ENCODE results near the gene VKORC1L1. TPM values are rescaled to one million over a fixed set of nuclear protein-coding genes. Genes with fewer than 3 reads are reported as not detected.
"Not testable (repeated sequence)": the region's sequence is repeated elsewhere in the genome, so short reads cannot be mapped to it uniquely, and the experiment has no call there.

The VKORC1L1 gene
- total RNA-seq, 2 experiments from 2014 or later, result 13.1 to 14.1 TPM

DNA sequence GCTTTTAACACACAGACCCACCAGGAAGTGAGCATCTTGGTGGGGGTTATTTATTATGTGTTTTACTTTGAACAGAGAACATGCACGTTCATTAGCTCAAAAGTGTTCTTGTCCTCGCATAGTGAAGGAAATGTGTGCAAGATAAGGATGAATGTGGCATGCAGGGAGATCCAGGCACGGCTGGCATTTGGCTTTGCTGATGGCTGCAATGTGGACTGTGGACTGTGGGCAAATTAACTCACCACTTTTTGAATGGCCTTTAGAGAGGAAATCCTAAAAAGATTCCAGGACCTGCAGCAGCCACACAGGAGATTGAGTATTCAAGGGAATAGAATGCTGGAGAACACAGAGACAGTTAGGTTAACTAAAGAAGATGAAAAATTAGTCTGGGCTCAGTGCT, 6.6 kb upstream of the VKORC1L1 start:
- DNase-seq; H3K36me3 Mint-ChIP-seq (ENCODE audit: low read depth); H3K9me3 Mint-ChIP-seq; H3K27me3 Mint-ChIP-seq; H3K4me1 Mint-ChIP-seq; POLR2A ChIA-PET; CTCF ChIA-PET; H3K4me3 Mint-ChIP-seq; H3K27ac Mint-ChIP-seq: not testable (repeated sequence)

DNA sequence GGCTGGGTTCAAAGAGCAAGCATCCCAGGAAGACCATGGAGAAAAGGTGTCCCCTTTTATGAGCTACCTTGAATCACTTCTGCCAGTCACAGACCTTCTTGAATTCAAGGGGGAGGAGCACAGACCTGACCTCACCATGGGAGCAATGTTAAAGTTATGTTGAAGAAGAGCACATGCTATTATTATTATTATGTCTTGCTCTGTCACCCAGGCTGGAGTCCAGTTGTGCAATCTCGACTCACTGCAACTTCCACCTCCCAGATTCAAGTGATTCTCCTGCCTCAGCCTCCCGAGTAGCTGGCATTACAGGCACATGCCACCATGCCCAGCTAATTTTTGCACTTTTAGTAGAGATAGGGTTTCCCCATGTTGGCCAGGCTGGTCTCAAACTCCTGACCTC, 5.2 kb upstream of the VKORC1L1 start:
- H3K27me3 Mint-ChIP-seq; POLR2A ChIA-PET; H3K27ac Mint-ChIP-seq; DNase-seq; CTCF ChIA-PET; H3K36me3 Mint-ChIP-seq (ENCODE audit: low read depth); H3K9me3 Mint-ChIP-seq; H3K4me3 Mint-ChIP-seq; H3K4me1 Mint-ChIP-seq: not testable (repeated sequence)

DNA sequence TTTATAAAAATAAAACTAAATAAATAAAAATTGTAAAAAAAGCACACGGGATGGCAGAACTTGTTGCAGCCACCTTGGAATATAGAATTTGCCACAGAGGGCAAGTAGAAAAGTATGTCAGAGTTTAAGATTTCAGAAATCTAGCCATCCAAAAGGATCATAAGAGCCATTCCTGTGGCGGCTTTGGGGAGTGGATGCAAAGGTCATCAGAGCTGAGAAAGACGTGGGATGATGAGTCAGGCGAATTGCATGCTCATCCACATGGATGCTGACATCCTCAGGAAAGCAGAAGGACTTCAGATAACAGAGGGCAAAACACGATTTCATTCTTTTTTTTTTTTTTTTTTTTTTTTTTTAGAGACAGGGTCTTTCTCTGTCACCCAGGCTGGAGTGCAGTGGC, 3.6 kb upstream of the VKORC1L1 start:
- H3K27ac Mint-ChIP-seq; DNase-seq; H3K9me3 Mint-ChIP-seq; H3K36me3 Mint-ChIP-seq (ENCODE audit: low read depth); CTCF ChIA-PET; H3K27me3 Mint-ChIP-seq; H3K4me1 Mint-ChIP-seq; POLR2A ChIA-PET; H3K4me3 Mint-ChIP-seq: not testable (repeated sequence)

DNA sequence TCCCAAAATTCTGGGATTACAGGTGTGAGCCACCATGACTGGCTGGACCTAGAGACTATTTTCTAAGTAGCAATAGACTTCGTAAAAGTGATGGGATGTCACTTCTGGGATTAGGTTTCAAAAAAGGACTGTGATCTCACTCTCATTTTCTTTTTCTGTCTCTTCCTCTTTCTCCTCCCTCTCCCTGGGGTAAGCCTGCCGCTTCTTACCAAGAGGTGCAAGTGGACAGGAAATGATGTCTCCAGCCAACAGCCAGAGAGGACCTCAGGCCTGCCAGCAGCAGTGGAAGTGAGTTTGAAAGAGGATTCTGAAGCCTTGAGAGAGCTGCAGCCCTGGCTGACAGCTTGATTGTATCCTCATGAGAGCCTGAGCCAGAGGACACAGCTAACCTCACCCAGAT, 1.4 kb upstream of the VKORC1L1 start:
- POLR2A ChIA-PET; H3K36me3 Mint-ChIP-seq (ENCODE audit: low read depth); CTCF ChIA-PET; DNase-seq; H3K27ac Mint-ChIP-seq; H3K9me3 Mint-ChIP-seq; H3K27me3 Mint-ChIP-seq; H3K4me3 Mint-ChIP-seq; H3K4me1 Mint-ChIP-seq: not testable (repeated sequence)

DNA sequence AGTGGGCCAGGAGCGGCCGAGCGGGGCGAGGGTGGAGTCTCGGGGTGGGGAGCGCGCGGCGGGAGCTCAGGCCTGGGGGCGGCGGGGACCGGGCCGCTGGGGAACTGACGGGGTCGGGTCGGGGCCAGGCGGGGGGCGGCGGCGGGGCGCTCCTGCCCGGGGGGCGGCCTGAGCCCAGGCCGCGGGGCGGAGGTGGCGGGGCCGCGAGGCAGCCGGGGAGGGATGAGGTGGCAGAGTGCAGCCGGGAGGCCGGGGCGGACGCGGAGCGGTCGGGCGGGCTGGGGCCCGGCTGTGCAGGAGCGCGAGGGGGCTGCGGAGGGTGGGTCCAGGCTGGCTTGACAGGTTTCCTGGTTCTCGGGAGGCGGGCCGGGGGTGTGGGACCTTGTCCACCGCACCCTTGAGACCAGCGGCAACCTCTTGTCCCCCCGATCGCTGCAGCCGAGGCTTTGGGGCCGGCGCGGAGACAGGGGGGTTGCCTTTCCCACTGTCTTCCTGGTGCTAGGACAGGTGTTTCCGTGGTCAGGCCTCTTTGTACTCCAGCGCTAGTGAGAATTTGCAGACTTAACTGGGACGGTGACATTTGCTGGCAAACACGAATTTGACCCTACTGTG, 814 bp downstream of the VKORC1L1 start:
- POLR2A ChIA-PET, result interaction anchor here (1.1 to 1.3 kb wide), 2 partner anchors 107 to 122 kb away, joined by 3 to 4 read pairs; no protein-coding TSS in a partner anchor
- peak; percentile 33 for DNase-seq
- H3K9me3 Mint-ChIP-seq; H3K4me1 Mint-ChIP-seq; CTCF ChIA-PET; H3K27me3 Mint-ChIP-seq; H3K36me3 Mint-ChIP-seq (ENCODE audit: low read depth): not testable (repeated sequence)
- peak overlapping the region; percentile 71 for H3K27ac Mint-ChIP-seq
- H3K4me3 Mint-ChIP-seq, result peak overlapping the region; percentile 81

DNA sequence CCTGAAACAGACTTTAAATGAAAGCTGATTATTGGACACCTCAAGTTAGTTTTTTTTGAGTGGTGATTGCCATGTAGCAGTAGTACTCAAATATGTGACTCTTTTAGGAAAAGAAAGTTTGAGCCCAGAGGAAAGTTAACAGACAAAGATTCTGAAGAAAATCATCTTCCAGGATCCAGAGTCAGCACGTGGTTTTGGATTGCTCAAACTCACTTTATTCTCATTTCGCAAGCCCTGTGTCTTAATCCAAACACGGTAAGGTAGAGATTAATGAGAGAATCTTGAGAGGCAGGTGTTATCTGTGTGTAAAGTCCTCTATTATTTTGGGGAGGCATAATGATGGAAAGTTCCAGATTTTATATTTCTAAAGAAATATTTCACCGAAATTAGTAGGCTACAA, 2.8 kb downstream of the VKORC1L1 start:
- H3K27ac Mint-ChIP-seq; H3K9me3 Mint-ChIP-seq; DNase-seq; H3K36me3 Mint-ChIP-seq (ENCODE audit: low read depth); CTCF ChIA-PET; POLR2A ChIA-PET; H3K27me3 Mint-ChIP-seq; H3K4me3 Mint-ChIP-seq: not testable (repeated sequence)
- H3K4me1 Mint-ChIP-seq, result peaks cover 15% of the 10 kb centered on the region

DNA sequence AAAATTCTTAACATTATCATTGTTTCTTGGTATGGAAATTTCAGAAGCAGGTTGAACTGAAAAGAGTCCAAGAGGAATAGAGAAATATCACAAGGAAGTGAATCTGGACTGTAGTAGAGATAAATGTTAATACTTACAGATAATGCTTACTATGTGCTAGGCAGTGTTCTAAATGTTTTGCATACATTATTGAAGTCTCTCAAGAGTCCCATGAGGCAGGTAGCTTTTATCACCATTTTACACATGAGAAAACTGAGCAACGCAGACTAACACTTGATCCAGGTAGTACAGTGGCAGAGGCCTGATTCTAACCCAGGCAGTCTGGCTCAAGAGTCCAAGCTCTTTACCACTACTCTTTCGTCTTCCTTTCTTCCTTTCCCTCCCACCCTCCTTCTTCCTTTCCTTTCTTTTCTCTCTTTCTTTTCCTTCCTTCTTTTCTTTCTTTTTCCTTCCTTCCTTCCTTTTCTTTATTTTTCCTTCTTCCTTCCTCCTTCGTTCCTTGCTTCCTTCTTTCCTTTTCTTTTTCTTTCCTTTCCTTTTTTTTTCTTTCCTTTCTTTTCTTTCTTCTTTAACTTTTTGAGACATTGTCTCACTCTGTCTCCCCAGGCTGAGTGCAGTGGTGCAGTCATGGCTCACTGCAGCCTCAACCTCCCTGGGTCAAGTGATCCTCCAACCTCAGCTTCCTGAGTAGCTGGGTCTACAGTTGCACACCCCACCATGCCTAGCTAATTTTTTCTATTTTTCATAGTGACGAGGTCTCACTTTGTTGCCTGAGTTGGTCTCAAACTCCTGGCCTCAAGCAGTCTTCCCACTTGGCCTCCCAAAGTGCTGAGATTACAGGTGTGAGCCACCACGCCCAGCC, 6.6 kb downstream of the VKORC1L1 start:
- H3K36me3 Mint-ChIP-seq (ENCODE audit: low read depth), result peaks cover 16% of the 10 kb centered on the region
- H3K27me3 Mint-ChIP-seq, H3K4me1 Mint-ChIP-seq, H3K4me3 Mint-ChIP-seq, H3K27ac Mint-ChIP-seq, POLR2A ChIA-PET, H3K9me3 Mint-ChIP-seq, DNase-seq, CTCF ChIA-PET: not testable (repeated sequence)

DNA sequence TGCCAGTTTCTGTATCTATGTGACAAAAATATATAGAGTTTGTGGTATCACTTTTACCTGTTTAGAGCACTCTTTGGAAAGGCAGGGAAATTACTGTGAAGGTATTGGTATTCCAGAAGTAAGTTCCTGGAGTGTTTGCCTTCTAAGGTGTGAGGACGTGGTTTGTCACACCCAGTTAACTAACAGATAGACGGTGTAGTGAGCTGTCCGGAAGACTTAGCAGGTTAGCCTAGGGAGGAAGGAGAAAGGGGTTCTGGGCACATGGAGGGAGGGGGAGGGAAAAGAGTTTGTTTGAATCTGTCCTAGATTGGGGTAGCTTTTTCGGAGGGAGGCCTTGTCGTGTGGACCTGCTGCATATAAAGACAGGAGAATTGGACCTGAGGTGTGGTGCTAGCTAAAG, 7.4 kb downstream of the VKORC1L1 start:
- H3K27me3 Mint-ChIP-seq, CTCF ChIA-PET, H3K9me3 Mint-ChIP-seq, DNase-seq, H3K4me1 Mint-ChIP-seq, H3K27ac Mint-ChIP-seq, POLR2A ChIA-PET, H3K4me3 Mint-ChIP-seq: not testable (repeated sequence)
- H3K36me3 Mint-ChIP-seq (ENCODE audit: low read depth), result peaks cover 21% of the 10 kb centered on the region

DNA sequence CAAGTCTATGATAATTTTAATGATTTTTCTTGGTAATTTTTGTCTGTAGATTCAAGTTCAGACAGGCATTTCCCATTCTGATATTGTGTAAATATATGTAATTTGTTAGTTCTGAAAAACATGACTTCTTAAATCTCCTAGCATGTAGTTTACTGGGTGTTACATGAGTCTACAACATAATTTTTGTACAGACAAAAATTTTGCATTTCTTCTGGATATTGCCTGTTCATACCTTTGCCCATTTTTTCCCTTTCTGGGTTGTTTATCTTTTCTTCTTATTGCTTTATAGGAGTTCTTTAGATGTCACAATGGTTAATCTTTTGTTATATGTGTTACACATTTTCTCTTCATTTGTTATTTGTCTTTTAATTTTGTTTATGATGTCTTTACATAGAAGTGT, 12.1 kb downstream of the VKORC1L1 start:
- H3K36me3 Mint-ChIP-seq (ENCODE audit: low read depth), result peaks cover 24% of the 10 kb centered on the region
- H3K9me3 Mint-ChIP-seq, POLR2A ChIA-PET, H3K27me3 Mint-ChIP-seq, H3K4me1 Mint-ChIP-seq, H3K4me3 Mint-ChIP-seq, DNase-seq, CTCF ChIA-PET, H3K27ac Mint-ChIP-seq: not testable (repeated sequence)

DNA sequence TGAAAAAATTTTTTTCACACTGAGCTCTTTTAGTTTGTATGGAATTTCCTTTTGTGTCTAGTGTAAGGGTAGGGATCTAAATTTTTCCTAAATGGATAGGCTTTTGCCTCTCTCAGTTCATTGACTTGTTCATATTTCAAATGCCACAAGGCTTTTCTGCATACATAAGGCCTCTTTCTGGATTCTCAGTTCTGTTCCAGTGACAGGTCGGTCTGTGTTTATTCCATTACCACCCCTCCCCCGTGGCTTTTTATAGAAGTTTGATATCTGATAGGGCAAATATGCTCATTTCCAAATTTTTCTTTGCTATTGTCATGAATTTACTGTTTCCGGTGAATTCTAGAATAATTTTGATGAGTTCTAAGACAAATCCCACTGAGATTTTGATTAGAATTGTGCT, 12.7 kb downstream of the VKORC1L1 start:
- CTCF ChIA-PET, H3K27ac Mint-ChIP-seq, H3K9me3 Mint-ChIP-seq, H3K27me3 Mint-ChIP-seq, H3K4me3 Mint-ChIP-seq, DNase-seq, POLR2A ChIA-PET, H3K4me1 Mint-ChIP-seq: not testable (repeated sequence)
- H3K36me3 Mint-ChIP-seq (ENCODE audit: low read depth), result peaks cover 21% of the 10 kb centered on the region

DNA sequence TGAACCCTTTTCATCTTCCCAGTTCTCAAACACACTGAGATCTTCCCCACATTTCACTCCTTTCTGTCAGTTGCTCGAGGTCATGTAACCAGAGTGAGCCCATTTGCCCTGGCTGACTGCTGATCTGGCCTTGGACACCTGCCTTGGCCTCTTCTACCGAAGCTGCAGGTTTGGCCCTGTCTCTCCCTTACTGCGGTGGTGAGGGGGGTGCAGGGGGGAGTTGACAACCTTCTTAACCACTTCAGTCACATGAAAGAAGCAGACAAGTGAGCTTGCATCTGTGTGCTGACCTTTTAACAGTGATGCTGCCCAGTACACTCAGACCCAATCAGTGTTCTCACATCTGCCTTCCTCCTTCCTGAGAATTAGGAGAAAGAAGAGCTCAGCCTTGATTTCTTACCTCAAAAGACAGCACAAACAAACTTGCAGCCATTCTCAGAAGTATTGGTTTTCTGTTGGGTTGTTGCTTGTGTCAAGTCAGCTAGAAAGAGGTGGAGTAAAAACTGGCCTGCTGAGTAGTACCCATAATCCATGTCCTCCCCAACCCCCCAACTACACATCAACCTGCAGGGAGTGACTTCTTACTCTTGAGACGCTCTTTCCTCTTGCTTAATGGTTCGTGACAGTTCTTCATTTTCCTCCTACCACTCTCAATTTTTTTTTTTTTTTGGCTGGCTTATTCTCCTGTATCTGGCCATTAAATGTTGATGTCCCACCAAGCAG, 15.7 kb downstream of the VKORC1L1 start:
- H3K27me3 Mint-ChIP-seq, H3K27ac Mint-ChIP-seq, POLR2A ChIA-PET, H3K4me3 Mint-ChIP-seq, H3K4me1 Mint-ChIP-seq, H3K9me3 Mint-ChIP-seq, DNase-seq, CTCF ChIA-PET: not testable (repeated sequence)
- H3K36me3 Mint-ChIP-seq (ENCODE audit: low read depth), result peaks cover 28% of the 10 kb centered on the region

DNA sequence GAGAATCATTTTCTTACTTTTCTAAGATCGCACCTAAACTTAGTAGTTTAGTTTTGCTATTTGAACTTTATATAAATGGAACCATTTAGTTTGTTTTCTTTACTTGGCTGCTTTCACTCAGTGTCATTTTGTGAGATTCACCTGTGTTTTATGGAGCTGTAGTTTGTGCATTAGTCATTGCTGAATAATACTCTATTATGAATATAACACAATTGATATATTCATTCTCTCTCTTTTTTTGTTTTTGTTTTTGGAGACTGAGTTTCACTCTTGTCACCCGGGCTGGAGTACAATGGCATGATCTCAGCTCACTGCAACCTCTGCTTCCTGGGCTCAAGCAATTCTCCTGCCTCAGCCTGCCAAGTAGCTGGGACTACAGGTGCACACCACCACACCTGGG, 16.8 kb downstream of the VKORC1L1 start:
- H3K27ac Mint-ChIP-seq, CTCF ChIA-PET, H3K4me3 Mint-ChIP-seq, DNase-seq, H3K9me3 Mint-ChIP-seq, POLR2A ChIA-PET, H3K27me3 Mint-ChIP-seq, H3K4me1 Mint-ChIP-seq: not testable (repeated sequence)
- H3K36me3 Mint-ChIP-seq (ENCODE audit: low read depth), result peaks cover 22% of the 10 kb centered on the region

DNA sequence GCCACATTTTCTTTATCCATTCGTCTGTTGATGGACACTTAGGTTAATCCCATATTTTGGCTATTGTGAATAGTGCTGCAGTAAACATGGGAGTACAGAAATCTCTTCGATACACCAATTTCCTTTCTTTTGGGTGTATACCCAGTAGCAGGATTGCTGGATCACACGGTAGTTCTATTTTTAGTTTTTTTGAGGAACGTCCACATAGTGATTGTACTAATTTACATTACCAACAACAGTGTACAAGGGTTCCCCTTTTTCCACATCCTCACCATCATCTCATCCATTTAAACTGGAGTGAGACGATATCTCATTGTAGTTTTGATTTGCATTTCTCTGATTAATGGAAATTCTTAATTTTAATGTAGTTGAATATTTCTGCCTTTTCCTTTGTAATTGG, 19.3 kb downstream of the VKORC1L1 start:
- ChIA-PET POLR2A (no interaction called here), CTCF (no interaction called here)
- no peaks in the 10 kb centered on the region for H3K9me3 Mint-ChIP-seq
- no peak for DNase-seq
- no peak overlapping the region for H3K4me3 Mint-ChIP-seq
- H3K36me3 Mint-ChIP-seq (ENCODE audit: low read depth), result peaks cover 15% of the 10 kb centered on the region
- H3K4me1 Mint-ChIP-seq, result peaks cover 1% of the 10 kb centered on the region
- no peaks in the 10 kb centered on the region for H3K27me3 Mint-ChIP-seq
- no peak overlapping the region for H3K27ac Mint-ChIP-seq

DNA sequence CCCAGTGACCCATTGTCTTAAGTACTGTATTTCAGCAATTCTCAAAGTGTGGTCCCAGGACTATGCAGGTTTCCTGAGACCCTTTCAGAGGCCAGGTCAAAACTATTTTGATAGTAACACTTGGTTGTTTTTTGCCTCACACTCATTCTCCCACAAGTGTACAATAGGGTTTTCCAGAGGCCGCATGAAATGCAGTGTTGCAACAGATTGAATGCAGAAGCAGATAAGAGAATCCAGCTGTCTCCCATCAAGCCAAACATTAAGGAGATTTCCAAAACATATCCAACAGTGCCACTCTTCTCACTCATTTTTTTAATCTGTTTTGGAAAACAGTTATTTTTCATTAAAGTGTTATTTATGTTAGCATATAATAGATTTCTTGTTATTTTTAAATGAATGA, 20.0 kb downstream of the VKORC1L1 start:
- Mint-ChIP-seq H3K27me3 (no peaks in the 10 kb centered on the region), H3K36me3 (ENCODE audit: low read depth) (peaks cover 17% of the 10 kb centered on the region), H3K27ac (no peak overlapping the region), H3K4me1 (peaks cover 1% of the 10 kb centered on the region), H3K4me3 (no peak overlapping the region), H3K9me3 (no peaks in the 10 kb centered on the region)
- ChIA-PET POLR2A (no interaction called here), CTCF (no interaction called here)
- no peak for DNase-seq

Measured in activated CD4-positive, alpha-beta memory T cell treated with anti-CD3 and anti-CD28 coated beads, Interleukin-2, amount 10 ng/mL, durations not matched to agents 7 days and 5 days (primary cell).